Endothelial cell of umbilical vein (primary cell): ENCODE results near the gene MYLK. TPM values are rescaled to one million over a fixed set of nuclear protein-coding genes. Genes with fewer than 3 reads are reported as not detected.

ENCODE experiments used
- BruUV-seq: library from RNA; stranded (reverse); fragments of 400-500 nt; replicated peaks from 2 replicates; lab custom pipeline; 2021; lab: Mats Ljungman, UMichigan
- CTCF ChIA-PET: fragments of 300-600, 350-600 bp; sonication (Branson Sonifier 250); formaldehyde crosslinking; loops from one replicate; lab custom pipeline; 2021; ENCODE audit warnings: antibody characterized with exemption, inconsistent platforms; lab: Charles Lee
- POLR2A ChIA-PET: fragments of 300-600, 350-600 bp; sonication (Branson Sonifier 250); formaldehyde crosslinking; loops from one replicate; lab custom pipeline; 2021; ENCODE audit warnings: antibody characterized with exemption, inconsistent platforms; lab: Charles Lee
- DNase-seq: peaks from one replicate; pipeline ENCODE4 v3.0.0-alpha.2; 2011; ENCODE audit warnings: low read depth, low spot score
- FAIRE-seq: peaks from 2 replicates; lab custom pipeline; 2011; peaks lifted over from hg19 to GRCh38; lab: Jason Lieb, UNC
- H2AFZ ChIP-seq: 2 replicates; pipeline ENCODE4 v1.6.0; 2012; ENCODE audit warnings: low read depth, low read length, control low read depth, inconsistent platforms
- H3K27ac ChIP-seq: 2 replicates; pipeline ENCODE4 v1.5.1; 2011; ENCODE audit warnings: low read depth, mild to moderate bottlenecking, control low read depth, low read length, moderate library complexity; ENCODE audit not compliant: insufficient read depth
- H3K27me3 ChIP-seq, 2 experiments: 2 replicates each; pipeline versions ENCODE4 v1.6.0 to v1.6.1; 2011; ENCODE audit warnings: low read length in 2 of 2, mixed read lengths in 1 of 2; ENCODE audit not compliant: control insufficient read depth in 2 of 2, insufficient read depth in 2 of 2
- H3K36me3 ChIP-seq, 2 experiments: 2 replicates in 1 of 2; 3 replicates in 1 of 2; pipeline ENCODE4 v1.5.1; 2011; ENCODE audit warnings: low read length in 2 of 2, mild to moderate bottlenecking in 1 of 2, moderate library complexity in 1 of 2; ENCODE audit not compliant: control insufficient read depth in 2 of 2, insufficient read depth in 2 of 2; ENCODE audit errors: extremely low read depth in 1 of 2
- H3K4me1 ChIP-seq: 3 replicates; pipeline ENCODE4 v1.5.1; 2011; ENCODE audit warnings: mild to moderate bottlenecking, low read length; ENCODE audit not compliant: control insufficient read depth, insufficient read depth; ENCODE audit errors: extremely low read depth
- H3K4me2 ChIP-seq: 2 replicates; pipeline ENCODE4 v1.6.1; 2011; ENCODE audit warnings: low read length, control low read depth, mixed read lengths; ENCODE audit not compliant: insufficient read depth
- H3K4me3 ChIP-seq, 3 experiments: fragments of 200-600 bp in 1 of 3; sonication (generic), shearing (Covaris generic) in 1 of 3; replicated peaks in 1 of 3; 2 replicates each; pipeline ENCODE4 v1.5.1; 2011 to 2016; ENCODE audit warnings: control low read depth in 3 of 3, low read length in 3 of 3, mild to moderate bottlenecking in 2 of 3, inconsistent platforms in 1 of 3, low read depth in 1 of 3, moderate library complexity in 1 of 3; ENCODE audit not compliant: insufficient read depth in 1 of 3
- H3K79me2 ChIP-seq: 2 replicates; pipeline ENCODE4 v1.6.0; 2012; ENCODE audit warnings: low read length, inconsistent platforms; ENCODE audit not compliant: control insufficient read depth, insufficient read depth
- H3K9ac ChIP-seq: replicated peaks from 2 replicates; pipeline ENCODE3; 2011; ENCODE audit warnings: low read length, control low read depth; ENCODE audit not compliant: insufficient read depth; ENCODE audit errors: extremely low read depth
- H3K9me1 ChIP-seq: replicated peaks from 3 replicates; pipeline ENCODE4 v1.6.0; 2011; ENCODE audit warnings: mild to moderate bottlenecking, low read length; ENCODE audit not compliant: control insufficient read depth, insufficient read depth; ENCODE audit errors: extremely low read depth
- H3K9me3 ChIP-seq: replicated peaks from 2 replicates; pipeline ENCODE4 v1.5.1; 2012; ENCODE audit warnings: low read length, inconsistent platforms; ENCODE audit not compliant: control insufficient read depth, insufficient read depth
- H4K20me1 ChIP-seq: replicated peaks from 2 replicates; pipeline ENCODE3; 2011; ENCODE audit warnings: mild to moderate bottlenecking, low read length; ENCODE audit not compliant: control insufficient read depth, insufficient read depth; ENCODE audit errors: extremely low read depth
- CTCF ChIP-seq, 2 donors: IDR thresholded peaks; 1 replicate in 1 of 2; 2 replicates in 1 of 2; pipeline ENCODE4 v1.5.1; 2011; ENCODE audit warnings: low read length in 2 of 2, mild to moderate bottlenecking in 2 of 2, moderate library complexity in 2 of 2, control low read depth in 1 of 2, inconsistent platforms in 1 of 2, low read depth in 1 of 2; ENCODE audit not compliant: insufficient read depth in 1 of 2; ENCODE audit errors: extremely low read depth in 1 of 2
- EZH2 ChIP-seq: IDR thresholded peaks from 2 replicates; pipeline ENCODE4 v1.6.1; 2012; ENCODE audit warnings: borderline replicate concordance, low read depth, mild to moderate bottlenecking, moderate library complexity, low read length, inconsistent platforms; ENCODE audit not compliant: severe bottlenecking
- FOS ChIP-seq: IDR thresholded peaks from 2 replicates; pipeline ENCODE4 v1.6.1; 2011; ENCODE audit warnings: mild to moderate bottlenecking, low read length, moderate library complexity, borderline replicate concordance; ENCODE audit not compliant: insufficient read depth
- GATA2 ChIP-seq: IDR thresholded peaks from 2 replicates; pipeline ENCODE4 v1.7.0; 2011; ENCODE audit warnings: low read depth, mild to moderate bottlenecking, moderate library complexity, mixed read lengths, low read length; ENCODE audit not compliant: insufficient read length, insufficient read depth
- JUN ChIP-seq: IDR thresholded peaks from 2 replicates; pipeline ENCODE4 v1.6.1; 2011; ENCODE audit warnings: borderline replicate concordance, low read depth; ENCODE audit not compliant: insufficient read length, insufficient read depth
- MAX ChIP-seq: IDR thresholded peaks from 2 replicates; pipeline ENCODE4 v1.6.1; 2011; ENCODE audit not compliant: insufficient read depth, insufficient read length
- MYC ChIP-seq: IDR thresholded peaks from one replicate; pipeline ENCODE4 v1.6.1; 2011; ENCODE audit warnings: mild to moderate bottlenecking, low read depth, low read length
- POLR2A ChIP-seq: IDR thresholded peaks from 2 replicates; pipeline ENCODE4 v1.6.1; 2012; ENCODE audit warnings: low read depth, mild to moderate bottlenecking, control low read depth, low read length
- POLR2AphosphoS5 ChIP-seq: IDR thresholded peaks from 2 replicates; pipeline ENCODE4 v1.6.1; 2012; ENCODE audit warnings: low read depth, mild to moderate bottlenecking, control low read depth, low read length, moderate library complexity; ENCODE audit not compliant: insufficient read depth
- dilution Hi-C: fragments of 300-500 bp; cut with MboI; formaldehyde crosslinking; loops from one replicate; pipeline ENCODE4 v1.15.0; 2019; ENCODE audit warnings: low sequenced_read_pairs; ENCODE audit not compliant: extremely low pct_ligation_motif_present
- intact Hi-C: fragments of 100-400 bp; cut with micrococcal nuclease; formaldehyde crosslinking; loops from one replicate; pipeline ENCODE4 v1.10.0; 2022
- polyA plus RNA-seq, 4 experiments: library from polyadenylated mRNA; depleted of rRNA in 3 of 4; stranded (reverse) in 3 of 4; unstranded in 1 of 4; fragments of >200 nt; gene quantifications; 2 replicates each; pipeline versions ENCODE4 v1.2.1 to v1.2.3, GENCODE V29; 2011 to 2012; ENCODE audit warnings: missing spikeins in 1 of 4
- total RNA-seq: library from RNA; stranded (reverse); gene quantifications from 2 replicates; pipeline ENCODE4 v1.2.3, GENCODE V29; 2021

Gene MYLK
- total and polyA plus RNA-seq, 2 donors (not counting 3 experiments of a cell fraction or from before 2014, with no cell fraction given) = 10.0 to 22.2 TPM

GRCh38 chr3:123907720-123908119, 23.6 kb upstream of the MYLK start:
- DNase-seq = no peak
- CTCF ChIA-PET = interaction anchor here (1.0 to 1.8 kb wide), 3 partner anchors 19 to 162 kb away, joined by 3 to 4 read pairs (median 3); no protein-coding TSS in a partner anchor
- TF ChIP-seq EZH2 = no peak
- TF ChIP-seq CTCF (IDR thresholded peaks at IDR 0.05; ENCODE audit: extremely low read depth in 1 of 2, insufficient read depth in 1 of 2, low read depth in 1 of 2, low read length in 2 of 2) = no peak
- no peak for TF ChIP-seq POLR2A
- no peak for TF ChIP-seq FOS
- Histone ChIP-seq H3K9me1 (no peaks in the 10 kb centered on the region), H3K9ac (no peak overlapping the region), H3K4me3 (no peak overlapping the region), H2AFZ (no peak overlapping the region), H4K20me1 (no peaks in the 10 kb centered on the region), H3K27me3 (no peaks in the 10 kb centered on the region), H3K4me2 (no peak overlapping the region), H3K36me3 (no peaks in the 10 kb centered on the region), H3K9me3 (no peaks in the 10 kb centered on the region), H3K27ac (no peak overlapping the region), H3K4me1 (no peaks in the 10 kb centered on the region), H3K79me2 (no peaks in the 10 kb centered on the region)
- POLR2A ChIA-PET = no interaction called here
- FAIRE-seq = no peak
- dilution Hi-C loops = no loop called here
- BruUV-seq = no TSS peak
- intact Hi-C loops = no loop called here

- Histone ChIP-seq H3K36me3 (no peaks in the 10 kb centered on the region), H3K4me1 (peaks cover 2% of the 10 kb centered on the region), H3K9ac (no peak overlapping the region), H2AFZ (no peak overlapping the region), H3K79me2 (no peaks in the 10 kb centered on the region), H3K9me3 (no peaks in the 10 kb centered on the region), H3K4me3 (no peak overlapping the region), H3K27me3 (peaks cover 5 to 7% of the 10 kb centered on the region in 2 experiments), H3K4me2 (no peak overlapping the region), H3K9me1 (no peaks in the 10 kb centered on the region), H4K20me1 (no peaks in the 10 kb centered on the region), H3K27ac (no peak overlapping the region)
- DNase-seq = no peak
- dilution Hi-C loops (no loop called here), intact Hi-C loops (no loop called here)
- BruUV-seq = no TSS peak
- ChIA-PET CTCF (interaction anchor here (1.0 to 1.8 kb wide), 2 partner anchors 10 to 149 kb away, joined by 3 to 6 read pairs; no protein-coding TSS in a partner anchor), POLR2A (no interaction called here)
- no peak for FAIRE-seq
- TF ChIP-seq EZH2 = no peak
- no peak for TF ChIP-seq POLR2AphosphoS5
- TF ChIP-seq CTCF (IDR thresholded peaks at IDR 0.05; ENCODE audit: extremely low read depth in 1 of 2, insufficient read depth in 1 of 2, low read depth in 1 of 2, low read length in 2 of 2) = no peak
- TF ChIP-seq MAX = no peak
- no peak for TF ChIP-seq MYC
- no peak for TF ChIP-seq GATA2
- TF ChIP-seq JUN = no peak
- TF ChIP-seq FOS = no peak
- no peak for TF ChIP-seq POLR2A
These were observed 15.3 kb upstream of the MYLK start for GRCh38 chr3:123899300-123899865.
